Activated T-helper 17 cell treated with anti-CD3 and anti-CD28 coated beads, Interleukin-2, amount 50 U/mL, for 72 hours (primary cell): Measurements from ENCODE around the gene HJURP. TPM values are rescaled to one million over a fixed set of nuclear protein-coding genes. Genes with fewer than 3 reads are reported as not detected.
A peak's percentile ranks its signal among the peaks of the same experiment; 100 is the strongest.
"Not testable (repeated sequence)": the region's sequence is repeated elsewhere in the genome, so short reads cannot be mapped to it uniquely, and the experiment has no call there.

Experiments
- ATAC-seq: fragments of 150-1000 bp; cut with Tn5 transposase; replicated peaks from 2 replicates; pipeline ENCODE4 v1.10.0; 2021; ENCODE audit warnings: mild to moderate bottlenecking, moderate library complexity
- H3K27ac Mint-ChIP-seq: one replicate; pipeline ENCODE4 v1.8.0; 2022; ENCODE audit warnings: mixed read lengths
- H3K27me3 Mint-ChIP-seq: one replicate; pipeline ENCODE4 v1.8.0; 2022; ENCODE audit warnings: mixed read lengths
- H3K36me3 Mint-ChIP-seq: one replicate; pipeline ENCODE4 v1.8.0; 2022; ENCODE audit warnings: low read depth, mild to moderate bottlenecking, mixed read lengths
- H3K4me1 Mint-ChIP-seq: one replicate; pipeline ENCODE4 v1.8.0; 2022; ENCODE audit warnings: mixed read lengths
- H3K4me3 Mint-ChIP-seq: one replicate; pipeline ENCODE4 v1.8.0; 2022; ENCODE audit warnings: mild to moderate bottlenecking, mixed read lengths
- H3K9me3 Mint-ChIP-seq: one replicate; pipeline ENCODE4 v1.8.0; 2022; ENCODE audit warnings: mixed read lengths
- total RNA-seq, 2 donors: library from RNA; stranded (reverse); gene quantifications; one replicate each; pipeline ENCODE4 v1.2.3, GENCODE V29; 2022

HJURP gene
- 100 to 1,000 TPM in 1 of 2 donors, 10 to 100 TPM in 1; 90.4 to 147 TPM for total RNA-seq

GRCh38 chr2:233854241-233854981 is at the start of gene HJURP:
HJURP (minus strand) TSS chr2:233854535; CDS start chr2:233854500, 35 bp downstream.
- Mint-ChIP-seq H3K36me3 (peaks cover 52% of the 10 kb centered on the region), H3K4me3 (peak within 1 kb of the TSS; percentile 94), H3K27me3 (peaks cover 8% of the 10 kb centered on the region), H3K9me3 (no peaks in the 10 kb centered on the region), H3K27ac (peak within 1 kb of the TSS; percentile 96), H3K4me1 (peaks cover 22% of the 10 kb centered on the region)
- peak; percentile 95 for ATAC-seq

GRCh38 chr2:233901884-233902283 is 47.5 kb upstream of the HJURP start:
- Mint-ChIP-seq H3K36me3 (no peaks in the 10 kb centered on the region), H3K4me3 (no peak overlapping the region), H3K27ac (no peak overlapping the region), H3K27me3 (peaks cover 17% of the 10 kb centered on the region), H3K4me1 (peaks cover 6% of the 10 kb centered on the region), H3K9me3 (peaks cover 6% of the 10 kb centered on the region)
- no peak for ATAC-seq

GRCh38 chr2:233901367-233901766 is 47.0 kb upstream of the HJURP start:
- H3K27me3 Mint-ChIP-seq = peaks cover 16% of the 10 kb centered on the region
- ATAC-seq = no peak
- no peaks in the 10 kb centered on the region for H3K36me3 Mint-ChIP-seq
- peaks cover 6% of the 10 kb centered on the region for H3K4me1 Mint-ChIP-seq
- H3K9me3 Mint-ChIP-seq = peaks cover 5% of the 10 kb centered on the region
- no peak overlapping the region for H3K27ac Mint-ChIP-seq
- H3K4me3 Mint-ChIP-seq = no peak overlapping the region

- ATAC-seq = not testable (repeated sequence)
Observed at GRCh38 chr2:233896253-233896652, 41.9 kb upstream of the HJURP start.

GRCh38 chr2:233892793-233893192 is 38.5 kb upstream of the HJURP start:
- Mint-ChIP-seq H3K27me3 (peaks cover 31% of the 10 kb centered on the region), H3K9me3 (no peaks in the 10 kb centered on the region), H3K4me3 (no peak overlapping the region), H3K36me3 (no peaks in the 10 kb centered on the region), H3K27ac (no peak overlapping the region), H3K4me1 (no peaks in the 10 kb centered on the region)
- ATAC-seq = no peak

More at GRCh38 chr2:233896253-233896652, 41.9 kb upstream of the HJURP start:
- H3K9me3 Mint-ChIP-seq, H3K4me1 Mint-ChIP-seq, H3K36me3 Mint-ChIP-seq, H3K27ac Mint-ChIP-seq, H3K4me3 Mint-ChIP-seq: not testable (repeated sequence)
- peaks cover 17% of the 10 kb centered on the region for H3K27me3 Mint-ChIP-seq

GRCh38 chr2:233882353-233882752 is 28.0 kb upstream of the HJURP start:
- ATAC-seq = no peak
- H3K27ac Mint-ChIP-seq = no peak overlapping the region
- no peak overlapping the region for H3K4me3 Mint-ChIP-seq
- peaks cover 25% of the 10 kb centered on the region for H3K9me3 Mint-ChIP-seq
- H3K4me1 Mint-ChIP-seq = no peaks in the 10 kb centered on the region
- H3K36me3 Mint-ChIP-seq = no peaks in the 10 kb centered on the region
- H3K27me3 Mint-ChIP-seq = peaks cover 41% of the 10 kb centered on the region

- not testable (repeated sequence) for H3K27ac Mint-ChIP-seq, ATAC-seq, H3K4me3 Mint-ChIP-seq, H3K9me3 Mint-ChIP-seq, H3K4me1 Mint-ChIP-seq
- peaks cover 38% of the 10 kb centered on the region for H3K27me3 Mint-ChIP-seq
- H3K36me3 Mint-ChIP-seq = peaks cover 11% of the 10 kb centered on the region
Observed at GRCh38 chr2:233872125-233872524, 17.8 kb upstream of the HJURP start.

- H3K4me1 Mint-ChIP-seq = peaks cover 5% of the 10 kb centered on the region
- H3K27me3 Mint-ChIP-seq = peaks cover 37% of the 10 kb centered on the region
- ATAC-seq = no peak
- H3K27ac Mint-ChIP-seq = no peak overlapping the region
- no peak overlapping the region for H3K4me3 Mint-ChIP-seq
- H3K36me3 Mint-ChIP-seq = peaks cover 14% of the 10 kb centered on the region
- H3K9me3 Mint-ChIP-seq = peaks cover 5% of the 10 kb centered on the region
Observed at GRCh38 chr2:233871432-233871831, 17.1 kb upstream of the HJURP start.

- peak; percentile 78 for ATAC-seq
Observed at GRCh38 chr2:233867993-233868532, 13.7 kb upstream of the HJURP start, which contains the start of gene MSL3B. MSL3B (minus strand) TSS chr2:233868386.

GRCh38 chr2:233866479-233866878 is 12.1 kb upstream of the HJURP start:
- ATAC-seq = no peak
- H3K27ac Mint-ChIP-seq = no peak overlapping the region
- peaks cover 15% of the 10 kb centered on the region for H3K27me3 Mint-ChIP-seq
- H3K4me1 Mint-ChIP-seq = peaks cover 5% of the 10 kb centered on the region
- peaks cover 14% of the 10 kb centered on the region for H3K36me3 Mint-ChIP-seq
- no peak overlapping the region for H3K4me3 Mint-ChIP-seq
- H3K9me3 Mint-ChIP-seq = peaks cover 5% of the 10 kb centered on the region

More at GRCh38 chr2:233867993-233868532, 13.7 kb upstream of the HJURP start, which contains the start of gene MSL3B:
- H3K4me3 Mint-ChIP-seq = peak within 1 kb of the TSS; percentile 87
- peak within 1 kb of the TSS; percentile 83 for H3K27ac Mint-ChIP-seq
- H3K9me3 Mint-ChIP-seq = peaks cover 5% of the 10 kb centered on the region
- peaks cover 5% of the 10 kb centered on the region for H3K4me1 Mint-ChIP-seq
- H3K36me3 Mint-ChIP-seq = peaks cover 14% of the 10 kb centered on the region
- H3K27me3 Mint-ChIP-seq = peaks cover 25% of the 10 kb centered on the region

GRCh38 chr2:233865838-233866237 is 11.5 kb upstream of the HJURP start:
- Mint-ChIP-seq H3K27me3 (peaks cover 10% of the 10 kb centered on the region), H3K9me3 (peaks cover 5% of the 10 kb centered on the region), H3K4me3 (no peak overlapping the region), H3K27ac (no peak overlapping the region), H3K36me3 (peaks cover 14% of the 10 kb centered on the region), H3K4me1 (peaks cover 5% of the 10 kb centered on the region)
- ATAC-seq = no peak

- H3K27ac Mint-ChIP-seq = no peak overlapping the region
- no peaks in the 10 kb centered on the region for H3K4me1 Mint-ChIP-seq
- H3K27me3 Mint-ChIP-seq = no peaks in the 10 kb centered on the region
Observed at GRCh38 chr2:233862261-233862768, 8.0 kb upstream of the HJURP start.

GRCh38 chr2:233858331-233858730 is 4.0 kb upstream of the HJURP start:
- H3K27me3 Mint-ChIP-seq = peaks cover 4% of the 10 kb centered on the region
- ATAC-seq = no peak
- H3K9me3 Mint-ChIP-seq = no peaks in the 10 kb centered on the region
- H3K4me3 Mint-ChIP-seq = no peak overlapping the region
- no peak overlapping the region for H3K27ac Mint-ChIP-seq
- peaks cover 13% of the 10 kb centered on the region for H3K36me3 Mint-ChIP-seq
- peaks cover 15% of the 10 kb centered on the region for H3K4me1 Mint-ChIP-seq

More at GRCh38 chr2:233862261-233862768, 8.0 kb upstream of the HJURP start:
- Mint-ChIP-seq H3K36me3 (peaks cover 5% of the 10 kb centered on the region), H3K4me3 (no peak overlapping the region), H3K9me3 (no peaks in the 10 kb centered on the region)
- ATAC-seq = no peak

GRCh38 chr2:233857511-233858141 is 3.3 kb upstream of the HJURP start:
- no peak for ATAC-seq
- peaks cover 5% of the 10 kb centered on the region for H3K27me3 Mint-ChIP-seq
- no peak overlapping the region for H3K27ac Mint-ChIP-seq

More at GRCh38 chr2:233857511-233858141, 3.3 kb upstream of the HJURP start:
- Mint-ChIP-seq H3K9me3 (no peaks in the 10 kb centered on the region), H3K4me3 (no peak overlapping the region), H3K4me1 (peaks cover 18% of the 10 kb centered on the region), H3K36me3 (peaks cover 20% of the 10 kb centered on the region)
